Keratinocyte (primary cell): ENCODE results near the gene CDH13. TPM values are rescaled to one million over a fixed set of nuclear protein-coding genes. Genes with fewer than 3 reads are reported as not detected.

ENCODE experiments used
- DNase-seq: peaks from one replicate; pipeline ENCODE4 v3.0.0-alpha.2; 2011; ENCODE audit warnings: low read depth, missing footprints, low spot score
- FAIRE-seq: peaks from 2 replicates; lab custom pipeline; 2011; peaks lifted over from hg19 to GRCh38; lab: Jason Lieb, UNC
- H2AFZ ChIP-seq: 2 replicates; pipeline ENCODE4 v1.6.0; 2012; ENCODE audit warnings: low read length, control low read depth, inconsistent platforms; ENCODE audit not compliant: control insufficient read depth
- H3K27ac ChIP-seq: 2 replicates; pipeline ENCODE4 v1.5.1; 2011; ENCODE audit warnings: low read length; ENCODE audit not compliant: control insufficient read depth, insufficient read depth
- H3K27me3 ChIP-seq: 3 replicates; pipeline ENCODE4 v1.6.0; 2011; ENCODE audit warnings: low read length; ENCODE audit not compliant: control insufficient read depth, insufficient read depth; ENCODE audit errors: extremely low read depth
- H3K36me3 ChIP-seq, 2 experiments: 2 replicates in 1 of 2; 3 replicates in 1 of 2; pipeline ENCODE4 v1.5.1; 2011; ENCODE audit warnings: low read length in 2 of 2, mild to moderate bottlenecking in 1 of 2; ENCODE audit not compliant: control insufficient read depth in 2 of 2, insufficient read depth in 2 of 2; ENCODE audit errors: extremely low read depth in 1 of 2
- H3K4me1 ChIP-seq: 3 replicates; pipeline ENCODE4 v1.5.1; 2011; ENCODE audit warnings: low read length; ENCODE audit not compliant: control insufficient read depth, insufficient read depth; ENCODE audit errors: extremely low read depth
- H3K4me2 ChIP-seq: 3 replicates; pipeline ENCODE4 v1.6.0; 2011; ENCODE audit warnings: low read depth, low read length; ENCODE audit not compliant: control insufficient read depth, insufficient read depth; ENCODE audit errors: extremely low read depth
- H3K4me3 ChIP-seq, 3 experiments: fragments of 200-600 bp in 1 of 3; sonication (generic) in 1 of 3; 2 replicates in 2 of 3; 3 replicates in 1 of 3; pipeline ENCODE4 v1.5.1; 2011 to 2016; ENCODE audit warnings: low read length in 3 of 3, mild to moderate bottlenecking in 3 of 3, control low read depth in 2 of 3, inconsistent platforms in 1 of 3, low read depth in 1 of 3, mixed read lengths in 1 of 3, mixed run types in 1 of 3, moderate library complexity in 1 of 3; ENCODE audit not compliant: control insufficient read depth in 2 of 3, insufficient read depth in 2 of 3; ENCODE audit errors: extremely low read depth in 1 of 3
- H3K79me2 ChIP-seq: 2 replicates; pipeline ENCODE4 v1.6.0; 2012; ENCODE audit warnings: low read length; ENCODE audit not compliant: control insufficient read depth, insufficient read depth
- H3K9ac ChIP-seq: 3 replicates; pipeline ENCODE4 v1.6.0; 2011; ENCODE audit warnings: low read length; ENCODE audit not compliant: control insufficient read depth, insufficient read depth; ENCODE audit errors: extremely low read depth
- H3K9me1 ChIP-seq: 3 replicates; pipeline ENCODE4 v1.6.0; 2011; ENCODE audit warnings: low read length; ENCODE audit not compliant: control insufficient read depth, insufficient read depth; ENCODE audit errors: extremely low read depth
- H3K9me3 ChIP-seq: 2 replicates; pipeline ENCODE4 v1.5.1; 2012; ENCODE audit warnings: low read depth, low read length; ENCODE audit not compliant: control insufficient read depth
- H4K20me1 ChIP-seq: 3 replicates; pipeline ENCODE4 v1.6.0; 2011; ENCODE audit warnings: low read length; ENCODE audit not compliant: control insufficient read depth, insufficient read depth; ENCODE audit errors: extremely low read depth
- EZH2 ChIP-seq: IDR thresholded peaks from one replicate; pipeline ENCODE4 v1.6.1; 2012; ENCODE audit warnings: inconsistent platforms, mild to moderate bottlenecking, low read length, moderate library complexity
- dilution Hi-C: fragments of 300-500 bp; cut with MboI; formaldehyde crosslinking; loops from one replicate; pipeline ENCODE4 v1.7.0; 2020; ENCODE audit warnings: low sequenced_read_pairs; ENCODE audit not compliant: extremely low pct_ligation_motif_present
- polyA plus RNA-seq, 5 experiments: library from polyadenylated mRNA; depleted of rRNA in 3 of 5; stranded (reverse) in 3 of 5; stranded (forward) in 1 of 5; unstranded in 1 of 5; fragments of >200 nt; gene quantifications; 1 replicate in 1 of 5; 2 replicates in 3 of 5; 3 replicates in 1 of 5; pipeline versions ENCODE4 v1.2.1 to v1.2.3, GENCODE V29; 2011 to 2012; ENCODE audit warnings: missing spikeins in 2 of 5, low read depth in 1 of 5, low replicate concordance in 1 of 5
- TF ChIP-seq, protein P1 (sequence below), 3 experiments: IDR thresholded peaks in 1 of 3; conservative IDR thresholded peaks in 1 of 3; optimal IDR thresholded peaks in 1 of 3; 2 replicates in 2 of 3; 3 replicates in 1 of 3; pipeline versions ENCODE3 to v1.5.1; 2011; ENCODE audit warnings: low read length in 3 of 3, mild to moderate bottlenecking in 3 of 3, moderate library complexity in 2 of 3, control low read depth in 1 of 3, inconsistent platforms in 1 of 3; ENCODE audit not compliant: insufficient read depth in 2 of 3; ENCODE audit errors: extremely low read depth in 1 of 3

CDH13 gene
- polyA plus RNA-seq, 1 donor (not counting 4 experiments of a cell fraction or from before 2014, with no cell fraction given): 111 TPM

DNA sequence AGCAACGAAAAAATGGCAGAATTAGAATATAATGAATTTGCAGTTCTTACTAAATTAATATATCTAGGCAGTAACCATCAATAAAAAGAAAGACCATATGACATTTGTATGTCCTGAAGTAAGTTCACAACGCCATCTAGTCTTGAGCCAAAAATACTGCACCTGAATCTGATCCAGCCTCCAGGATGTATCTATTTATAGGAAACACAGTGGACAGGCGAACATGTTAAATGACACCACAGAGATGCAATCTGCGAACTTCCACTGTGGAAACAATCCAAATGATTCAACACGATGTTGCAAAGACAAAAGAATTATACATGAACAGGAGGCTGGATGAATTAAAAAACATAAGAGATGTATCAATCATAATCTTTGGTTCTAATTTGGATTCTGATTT, 197.6 kb downstream of the CDH13 start:
- no peak for DNase-seq

DNA sequence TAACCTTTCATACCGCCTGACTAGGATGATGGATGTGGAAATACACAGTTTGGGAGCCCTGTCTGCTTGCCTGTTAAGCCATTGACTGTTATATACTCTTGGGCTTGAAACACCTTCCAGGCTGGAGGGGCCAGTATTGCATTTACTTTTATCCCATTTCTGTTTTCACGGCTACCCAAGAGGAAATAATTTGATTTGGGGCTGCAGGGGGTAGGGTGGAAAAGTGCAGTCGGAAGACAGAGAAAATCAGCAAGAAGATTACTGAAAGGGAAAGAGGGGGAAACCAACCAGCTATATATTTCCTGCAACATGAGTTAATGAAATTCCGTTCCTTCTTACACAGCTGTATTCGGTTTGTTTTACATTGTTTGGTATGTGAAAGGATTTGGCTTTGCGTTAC, 202.5 kb downstream of the CDH13 start:
- no peak for FAIRE-seq
- TF ChIP-seq EZH2: no peak
- TF ChIP-seq, protein P1, sequence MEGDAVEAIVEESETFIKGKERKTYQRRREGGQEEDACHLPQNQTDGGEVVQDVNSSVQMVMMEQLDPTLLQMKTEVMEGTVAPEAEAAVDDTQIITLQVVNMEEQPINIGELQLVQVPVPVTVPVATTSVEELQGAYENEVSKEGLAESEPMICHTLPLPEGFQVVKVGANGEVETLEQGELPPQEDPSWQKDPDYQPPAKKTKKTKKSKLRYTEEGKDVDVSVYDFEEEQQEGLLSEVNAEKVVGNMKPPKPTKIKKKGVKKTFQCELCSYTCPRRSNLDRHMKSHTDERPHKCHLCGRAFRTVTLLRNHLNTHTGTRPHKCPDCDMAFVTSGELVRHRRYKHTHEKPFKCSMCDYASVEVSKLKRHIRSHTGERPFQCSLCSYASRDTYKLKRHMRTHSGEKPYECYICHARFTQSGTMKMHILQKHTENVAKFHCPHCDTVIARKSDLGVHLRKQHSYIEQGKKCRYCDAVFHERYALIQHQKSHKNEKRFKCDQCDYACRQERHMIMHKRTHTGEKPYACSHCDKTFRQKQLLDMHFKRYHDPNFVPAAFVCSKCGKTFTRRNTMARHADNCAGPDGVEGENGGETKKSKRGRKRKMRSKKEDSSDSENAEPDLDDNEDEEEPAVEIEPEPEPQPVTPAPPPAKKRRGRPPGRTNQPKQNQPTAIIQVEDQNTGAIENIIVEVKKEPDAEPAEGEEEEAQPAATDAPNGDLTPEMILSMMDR (optimal IDR thresholded peaks at IDR 0.05 in 1 of 3, IDR thresholded peaks at IDR 0.05 in 1 of 3, conservative IDR thresholded peaks at IDR 0.05 in 1 of 3; ENCODE audit: extremely low read depth in 1 of 3, insufficient read depth in 2 of 3, low read length in 3 of 3): no peak
- no peaks in the 10 kb centered on the region for H4K20me1 ChIP-seq

More for the DNA sequence above, 197.6 kb downstream of the CDH13 start:
- TF ChIP-seq EZH2: no peak
- TF ChIP-seq, protein P1 (optimal IDR thresholded peaks at IDR 0.05 in 1 of 3, IDR thresholded peaks at IDR 0.05 in 1 of 3, conservative IDR thresholded peaks at IDR 0.05 in 1 of 3; ENCODE audit: extremely low read depth in 1 of 3, insufficient read depth in 2 of 3, low read length in 3 of 3): no peak
- peaks cover 4% of the 10 kb centered on the region for H4K20me1 ChIP-seq
- peaks cover 2% of the 10 kb centered on the region for H3K79me2 ChIP-seq
- no peak overlapping the region for H3K27ac ChIP-seq
- no peak overlapping the region for H3K4me2 ChIP-seq
- no peaks in the 10 kb centered on the region for H3K4me1 ChIP-seq
- H3K9ac ChIP-seq: no peak overlapping the region
- no peak overlapping the region for H3K4me3 ChIP-seq
- peaks cover 2 to 4% of the 10 kb centered on the region in 2 experiments for H3K36me3 ChIP-seq
- dilution Hi-C loops: no loop called here
- H3K9me3 ChIP-seq: no peaks in the 10 kb centered on the region
- FAIRE-seq: no peak
- H3K9me1 ChIP-seq: no peaks in the 10 kb centered on the region
- H2AFZ ChIP-seq: no peak overlapping the region
- H3K27me3 ChIP-seq: no peaks in the 10 kb centered on the region

More for the DNA sequence above, 202.5 kb downstream of the CDH13 start:
- Histone ChIP-seq H3K9me1 (no peaks in the 10 kb centered on the region), H3K4me2 (no peak overlapping the region), H3K27ac (no peak overlapping the region), H3K9me3 (no peaks in the 10 kb centered on the region), H3K36me3 (no peaks in the 10 kb centered on the region), H3K27me3 (no peaks in the 10 kb centered on the region), H2AFZ (no peak overlapping the region), H3K4me1 (no peaks in the 10 kb centered on the region), H3K9ac (no peak overlapping the region), H3K79me2 (peaks cover 4% of the 10 kb centered on the region), H3K4me3 (no peak overlapping the region)
- dilution Hi-C loops: no loop called here
- DNase-seq: no peak
